NK-92 (cell line): ENCODE data around the gene ARID1B.

Experiments
- DNase-seq: peaks from one replicate; lab custom pipeline; 2025; ENCODE audit not compliant: unreplicated experiment; lab: John Stamatoyannopoulos, UW

Gene ARID1B

GRCh38 chr6:156776840-156777576, at the start of gene ARID1B:
Gene ARID1B (plus strand): TSS chr6:156777378. CDS start chr6:156777681, 303 bp downstream.
- no peak for DNase-seq

GRCh38 chr6:156727715-156728385, 49.3 kb upstream of the ARID1B start:
- DNase-seq, result no peak

- DNase-seq, result no peak
These were observed 47.9 kb upstream of the ARID1B start for GRCh38 chr6:156729248-156729647.

GRCh38 chr6:156731396-156731795, 45.8 kb upstream of the ARID1B start:
- DNase-seq, result no peak

GRCh38 chr6:156735751-156736150, 41.4 kb upstream of the ARID1B start:
- DNase-seq, result no peak

- DNase-seq, result no peak
These were observed 36.6 kb upstream of the ARID1B start for GRCh38 chr6:156740604-156741003.

GRCh38 chr6:156741287-156742073, 35.7 kb upstream of the ARID1B start:
- DNase-seq, result no peak

- no peak for DNase-seq
These were observed 29.5 kb upstream of the ARID1B start for GRCh38 chr6:156747715-156748114.

GRCh38 chr6:156748504-156748903, 28.7 kb upstream of the ARID1B start:
- DNase-seq, result no peak

- no peak for DNase-seq
These were observed 24.4 kb upstream of the ARID1B start for GRCh38 chr6:156752666-156753301.

- no peak for DNase-seq
These were observed 20.3 kb upstream of the ARID1B start for GRCh38 chr6:156756630-156757610.

- no peak for DNase-seq
These were observed 19.3 kb upstream of the ARID1B start for GRCh38 chr6:156757849-156758248.

GRCh38 chr6:156760377-156760776, 16.8 kb upstream of the ARID1B start:
- DNase-seq, result no peak

GRCh38 chr6:156762547-156762946, 14.6 kb upstream of the ARID1B start:
- no peak for DNase-seq

GRCh38 chr6:156765117-156765516, 12.1 kb upstream of the ARID1B start:
- no peak for DNase-seq

- no peak for DNase-seq
These were observed 9.3 kb upstream of the ARID1B start for GRCh38 chr6:156767603-156768467.

GRCh38 chr6:156771047-156771446, 6.1 kb upstream of the ARID1B start:
- no peak for DNase-seq

- DNase-seq, result no peak
These were observed 5.4 kb upstream of the ARID1B start for GRCh38 chr6:156771761-156772160.

- DNase-seq, result no peak
These were observed 3.7 kb upstream of the ARID1B start for GRCh38 chr6:156773476-156773875.
